Esophagus squamous epithelium (tissue), 5 donors: ENCODE results near the gene HIPK4. TPM values are rescaled to one million over a fixed set of nuclear protein-coding genes. Genes with fewer than 3 reads are reported as not detected.

Experiments
- DNase-seq: peaks from one replicate; lab custom pipeline; 2025; lab: John Stamatoyannopoulos, UW
- H3K27ac ChIP-seq, 4 donors: fragments of 200-600 bp; sonication (generic); one replicate each; pipeline ENCODE4 v1.5.1; 2016 to 2019; ENCODE audit warnings: mild to moderate bottlenecking in 1 of 4
- H3K27me3 ChIP-seq, 4 donors: fragments of 200-600 bp; sonication (generic); 1 replicate in 3 of 4; 2 replicates in 1 of 4; pipeline versions ENCODE4 v1.5.1 to v1.6.0; 2017 to 2021; ENCODE audit warnings: antibody characterized with exemption in 1 of 4
- H3K36me3 ChIP-seq, 3 donors: fragments of 200-600 bp; sonication (generic); one replicate each; pipeline ENCODE4 v1.5.1; 2016 to 2019
- H3K4me1 ChIP-seq, 3 donors: fragments of 200-600 bp; sonication (generic); one replicate each; pipeline ENCODE4 v1.5.1; 2017 to 2019
- H3K4me3 ChIP-seq, 4 donors: fragments of 200-600 bp; sonication (generic); 1 replicate in 3 of 4; 2 replicates in 1 of 4; pipeline ENCODE4 v1.5.1; 2016 to 2019; ENCODE audit warnings: mild to moderate bottlenecking in 2 of 4, moderate library complexity in 1 of 4
- H3K9me3 ChIP-seq, 3 donors: fragments of 200-600 bp; sonication (generic); one replicate each; pipeline ENCODE4 v1.5.1; 2016 to 2019
- CTCF ChIP-seq, 6 experiments: fragments of 450-650 bp in 4 of 6; fragments of 200-600 bp in 2 of 6; sonication (generic) in 2 of 6; IDR thresholded peaks; one replicate each; pipeline ENCODE4 v1.5.1; 2016 to 2019; ENCODE audit warnings: antibody characterized with exemption in 6 of 6, mild to moderate bottlenecking in 4 of 6, moderate library complexity in 4 of 6
- POLR2A ChIP-seq, 4 donors: fragments of 450-650 bp; IDR thresholded peaks; one replicate each; pipeline ENCODE4 v1.6.1; 2017; ENCODE audit warnings: antibody characterized with exemption in 4 of 4, mild to moderate bottlenecking in 4 of 4, moderate library complexity in 3 of 4
- WGBS, 2 donors: methylation state at CpG; one replicate each; pipeline ENCODE4 v1.1.5; 2018; 5-methylcytosine and 5-hydroxymethylcytosine counted together
- intact Hi-C: fragments of 100-400 bp; cut with DNase I; formaldehyde crosslinking; loops from one replicate; pipeline ENCODE4 v1.15.0; 2022
- total RNA-seq, 4 donors: library from RNA; depleted of rRNA; stranded (reverse); fragments of >200 nt; gene quantifications; one replicate each; pipeline ENCODE4 v1.1.0, GENCODE V29; 2016
- donor health status: DM: yes; HTN: yes; CAD: no.

HIPK4 gene
- total RNA-seq, 4 donors from 2014 or later = 0.19 TPM; not detected in 3

GRCh38 chr19:40419066-40419612 is 29.2 kb upstream of the HIPK4 start:
- no peak for DNase-seq
- 72 to 73% methylated on average over 5 of the region's 5 CpGs for WGBS, 2 donors
- Histone ChIP-seq H3K27ac (no peak overlapping the region), H3K27me3 (no peaks in the 10 kb centered on the region), H3K4me1 (peaks cover 20 to 66% (median 30%) of the 10 kb centered on the region in 3 donors), H3K36me3 (peaks cover 0 to 13% (median 7%) of the 10 kb centered on the region in 3 donors), H3K9me3 (no peaks in the 10 kb centered on the region), H3K4me3 (no peak overlapping the region)
- TF ChIP-seq CTCF (IDR thresholded peaks at IDR 0.05) (no peak), POLR2A (IDR thresholded peaks at IDR 0.05) (no peak)
- intact Hi-C loops = no loop called here

- Histone ChIP-seq H3K4me1 (peaks cover 20 to 62% (median 20%) of the 10 kb centered on the region in 3 donors), H3K4me3 (no peak overlapping the region), H3K9me3 (no peaks in the 10 kb centered on the region), H3K27ac (peak overlapping the region in 3 of 4 donors; percentile 70 to 88 (median 81)), H3K36me3 (peaks cover 0 to 9% (median 3%) of the 10 kb centered on the region in 3 donors), H3K27me3 (peaks cover 0 to 3% (median 0%) of the 10 kb centered on the region in 4 donors)
- no peak for TF ChIP-seq CTCF (IDR thresholded peaks at IDR 0.05)
- no peak for TF ChIP-seq POLR2A (IDR thresholded peaks at IDR 0.05)
- 71 to 84% methylated on average over 3 of the region's 3 CpGs for WGBS, 2 donors
- intact Hi-C loops = no loop called here
- no peak for DNase-seq
These were observed 28.1 kb upstream of the HIPK4 start for GRCh38 chr19:40418040-40418439.

- TF ChIP-seq CTCF (IDR thresholded peaks at IDR 0.05) = no peak
- Histone ChIP-seq H3K4me3 (no peak overlapping the region), H3K4me1 (peaks cover 17 to 57% (median 19%) of the 10 kb centered on the region in 3 donors), H3K9me3 (no peaks in the 10 kb centered on the region), H3K27me3 (peaks cover 0 to 7% (median 0%) of the 10 kb centered on the region in 4 donors), H3K36me3 (peaks cover 0 to 4% (median 0%) of the 10 kb centered on the region in 3 donors), H3K27ac (peak overlapping the region; percentile 52 to 88 (median 76))
- DNase-seq = no peak
- 78 to 82% methylated on average over 3 to 4 of the region's 4 CpGs for WGBS, 2 donors
- intact Hi-C loops = no loop called here
These were observed 27.6 kb upstream of the HIPK4 start for GRCh38 chr19:40417643-40417981.

GRCh38 chr19:40416918-40417642 is 27.1 kb upstream of the HIPK4 start:
- no peaks in the 10 kb centered on the region for H3K9me3 ChIP-seq
- H3K27me3 ChIP-seq = peaks cover 0 to 9% (median 0%) of the 10 kb centered on the region in 4 donors
- TF ChIP-seq CTCF (IDR thresholded peaks at IDR 0.05) = no peak
- TF ChIP-seq POLR2A (IDR thresholded peaks at IDR 0.05) = peak in 1 of 4 donors; percentile 44
- peaks cover 14 to 57% (median 16%) of the 10 kb centered on the region in 3 donors for H3K4me1 ChIP-seq
- peak overlapping the region; percentile 52 to 88 (median 76) for H3K27ac ChIP-seq
- intact Hi-C loops = no loop called here
- H3K36me3 ChIP-seq = no peaks in the 10 kb centered on the region
- WGBS, 2 donors = 29 to 41% methylated on average over 12 to 14 of the region's 16 CpGs
- H3K4me3 ChIP-seq = no peak overlapping the region
- DNase-seq = no peak

- Histone ChIP-seq H3K36me3 (no peaks in the 10 kb centered on the region), H3K9me3 (no peaks in the 10 kb centered on the region), H3K27me3 (peaks cover 0 to 9% (median 0%) of the 10 kb centered on the region in 4 donors), H3K27ac (no peak overlapping the region), H3K4me3 (no peak overlapping the region), H3K4me1 (peaks cover 5 to 58% (median 17%) of the 10 kb centered on the region in 3 donors)
- 88 to 97% methylated on average over 2 of the region's 2 CpGs for WGBS, 2 donors
- DNase-seq = no peak
- intact Hi-C loops = no loop called here
- no peak for TF ChIP-seq CTCF (IDR thresholded peaks at IDR 0.05)
- TF ChIP-seq POLR2A (IDR thresholded peaks at IDR 0.05) = no peak
These were observed 25.8 kb upstream of the HIPK4 start for GRCh38 chr19:40415768-40416167.
